K562 (cell line): ENCODE data around the gene EFNA5. TPM values are rescaled to one million over a fixed set of nuclear protein-coding genes. Genes with fewer than 3 reads are reported as not detected.

ENCODE experiments used
- ATAC-seq: fragments of 200-7000 bp; cut with Tn5 transposase; 3 replicates; pipeline ENCODE4 v1.9.1; 2020; ENCODE audit warnings: moderate library complexity
- BruUV-seq: library from RNA; stranded (reverse); fragments of 400-500 nt; replicated peaks from 2 replicates; lab custom pipeline; 2021; lab: Mats Ljungman, UMichigan
- CTCF ChIA-PET: fragments of 300-600 bp; formaldehyde crosslinking; extraction: SDS; loops from one replicate; lab custom pipeline; 2021; ENCODE audit warnings: low intra/inter-chr PET ratio; lab: Yijun Ruan, JAX
- POLR2A ChIA-PET: fragments of 300-600, 350-650 bp; sonication (Branson Sonifier 250); formaldehyde crosslinking; extraction: SDS; loops from one replicate; lab custom pipeline; 2021; ENCODE audit warnings: antibody characterized with exemption, inconsistent platforms; lab: Yijun Ruan, JAX
- DNase-seq, 4 experiments: peaks; one replicate each; pipeline versions ENCODE4 v3.0.0 to v3.0.0-alpha.2; 2011 to 2018; ENCODE audit warnings: low spot score in 3 of 4, mixed read lengths in 3 of 4; ENCODE audit errors: extremely low read depth in 1 of 4
- FAIRE-seq: peaks from 2 replicates; lab custom pipeline; 2011; peaks lifted over from hg19 to GRCh38; lab: Jason Lieb, UNC
- H2AFZ ChIP-seq: 2 replicates; pipeline ENCODE4 v1.6.0; 2011; ENCODE audit warnings: low read depth, low read length, control low read depth, inconsistent platforms
- H3K27ac ChIP-seq: fragments of 200-600 bp; 3 replicates; pipeline ENCODE4 v1.8.0; 2011; ENCODE audit warnings: low read depth, mild to moderate bottlenecking, control low read depth, inconsistent platforms, low read length, moderate library complexity, mixed read lengths; ENCODE audit errors: extremely low read depth
- H3K27me3 ChIP-seq, 2 experiments: fragments of 300-600 bp in 1 of 2; 2 replicates in 1 of 2; 3 replicates in 1 of 2; pipeline versions ENCODE4 v1.6.0 to v1.8.0; 2011; ENCODE audit warnings: inconsistent platforms in 2 of 2, low read length in 2 of 2, mild to moderate bottlenecking in 1 of 2, mixed read lengths in 1 of 2, moderate library complexity in 1 of 2; ENCODE audit not compliant: control insufficient read depth in 2 of 2, insufficient read depth in 2 of 2
- H3K36me3 ChIP-seq: fragments of 300-600 bp; 3 replicates; pipeline ENCODE4 v1.8.0; 2011; ENCODE audit warnings: mild to moderate bottlenecking, low read length, inconsistent platforms; ENCODE audit not compliant: control insufficient read depth, insufficient read depth
- H3K4me1 ChIP-seq, 2 experiments: fragments of 200-600 bp in 1 of 2; replicated peaks in 1 of 2; 2 replicates in 1 of 2; 3 replicates in 1 of 2; pipeline versions ENCODE4 v1.5.1 to v1.8.0; 2011; ENCODE audit warnings: inconsistent platforms in 2 of 2, low read length in 2 of 2, mild to moderate bottlenecking in 1 of 2, mixed read lengths in 1 of 2, moderate library complexity in 1 of 2; ENCODE audit not compliant: control insufficient read depth in 2 of 2, insufficient read depth in 2 of 2
- H3K4me2 ChIP-seq: 2 replicates; pipeline ENCODE4 v1.6.1; 2011; ENCODE audit warnings: low read length, control low read depth, inconsistent platforms, mixed read lengths; ENCODE audit not compliant: insufficient read depth
- H3K4me3 ChIP-seq: fragments of 200-600 bp; sonication (generic), shearing (Covaris generic); 2 replicates; pipeline ENCODE4 v1.5.1; 2016; ENCODE audit warnings: control low read depth, inconsistent platforms
- H3K79me2 ChIP-seq: fragments of 200-600 bp; 3 replicates; pipeline ENCODE4 v1.8.0; 2011; ENCODE audit warnings: low read length, inconsistent platforms; ENCODE audit not compliant: control insufficient read depth, insufficient read depth
- H3K9ac ChIP-seq, 2 experiments: 2 replicates each; pipeline versions ENCODE4 v1.6.0 to v1.6.1; 2011; ENCODE audit warnings: low read depth in 2 of 2, low read length in 2 of 2, control low read depth in 1 of 2, inconsistent platforms in 1 of 2, mild to moderate bottlenecking in 1 of 2, mixed read lengths in 1 of 2; ENCODE audit not compliant: insufficient read depth in 1 of 2
- H3K9me1 ChIP-seq: one replicate; pipeline ENCODE4 v1.6.0; 2011; ENCODE audit warnings: inconsistent platforms, mild to moderate bottlenecking, low read length, moderate library complexity; ENCODE audit not compliant: control insufficient read depth, insufficient read depth
- H3K9me3 ChIP-seq: replicated peaks from 2 replicates; pipeline ENCODE4 v1.5.1; 2011; ENCODE audit warnings: low read depth, low read length, inconsistent platforms; ENCODE audit not compliant: control insufficient read depth, insufficient read depth
- H4K20me1 ChIP-seq: replicated peaks from 2 replicates; pipeline ENCODE4 v1.6.1; 2011; ENCODE audit warnings: low read length, inconsistent platforms, mixed read lengths; ENCODE audit not compliant: control insufficient read depth, insufficient read depth
- CEBPZ ChIP-seq: fragments of 150-350 bp; IDR thresholded peaks from 2 replicates; pipeline ENCODE4 v1.6.1; 2014; ENCODE audit warnings: low read depth, mild to moderate bottlenecking, low read length, borderline replicate concordance
- MEIS2 ChIP-seq: fragments of 450-650 bp; IDR thresholded peaks from 2 replicates; pipeline ENCODE4 v1.6.1; 2014; ENCODE audit warnings: mild to moderate bottlenecking; ENCODE audit not compliant: partially characterized antibody
- NCOA2 ChIP-seq, 2 experiments: fragments of 450-650 bp; IDR thresholded peaks; 2 replicates each; pipeline ENCODE4 v1.6.1; 2018; ENCODE audit warnings: mild to moderate bottlenecking in 2 of 2, moderate library complexity in 1 of 2; ENCODE audit not compliant: partially characterized antibody in 2 of 2
- RBM34 ChIP-seq: fragments of 200-400 bp; formaldehyde crosslinking; IDR thresholded peaks from 2 replicates; pipeline ENCODE4 v1.6.1; 2018; ENCODE audit warnings: low read length, borderline replicate concordance; ENCODE audit not compliant: insufficient read depth
- TAF9B ChIP-seq: fragments of 450-650 bp; IDR thresholded peaks from 2 replicates; pipeline ENCODE4 v1.6.1; 2018; ENCODE audit warnings: mild to moderate bottlenecking; ENCODE audit not compliant: partially characterized antibody
- XRCC3 ChIP-seq: fragments of 450-650 bp; IDR thresholded peaks from 2 replicates; pipeline ENCODE4 v1.6.1; 2017; ENCODE audit warnings: mild to moderate bottlenecking, moderate library complexity
- ZNF766 ChIP-seq: fragments of 200-800 bp; sonication (Bioruptor generic); conservative IDR thresholded peaks from 2 replicates; pipeline ENCODE4 v1.6.1; 2016; ENCODE audit warnings: missing genetic modification characterization, missing compliant biosample characterization
- WGBS: fragments of 100-300 bp; shearing (Covaris generic); methylation state at CpG from one replicate; pipeline ENCODE4 v1.1.6; 2016; ENCODE audit warnings: low coverage, mixed read lengths; ENCODE audit not compliant: insufficient coverage; ENCODE audit errors: missing lambda C conversion rate; 5-methylcytosine and 5-hydroxymethylcytosine counted together
- in situ Hi-C: fragments of 300-500 bp; cut with MboI; formaldehyde crosslinking; loops from 4 replicates; pipeline ENCODE4 v1.15.0; 2018; ENCODE audit warnings: inconsistent platforms, mixed read lengths
- intact Hi-C: fragments of 100-400 bp; cut with micrococcal nuclease; formaldehyde crosslinking; loops from 2 replicates; pipeline ENCODE4 v1.14.2; 2022
- polyA plus RNA-seq, 8 experiments: library from polyadenylated mRNA; depleted of rRNA in 4 of 8; stranded (reverse) in 5 of 8; unstranded in 3 of 8; fragments of >200 nt; fragmentation: Nextera tagmentation in 2 of 8; fragmentation: Illumina TruSeq in 1 of 8; extraction: Ambion mirVana in 2 of 8; extraction: Trizol in 1 of 8; gene quantifications; 2 replicates each; pipeline versions ENCODE4 v1.2.1 to v1.2.3, GENCODE V29; 2011 to 2014; ENCODE audit warnings: inconsistent platforms in 1 of 8, missing spikeins in 1 of 8
- total RNA-seq, 7 experiments: library from RNA; depleted of rRNA in 6 of 7; stranded (reverse); fragments of >200 nt in 6 of 7; fragmentation: Illumina TruSeq in 2 of 7; extraction: Trizol in 2 of 7; gene quantifications; 2 replicates each; pipeline versions ENCODE4 v1.2.1 to v1.2.3, GENCODE V29; 2011 to 2021; ENCODE audit warnings: low replicate concordance in 1 of 7
- TF ChIP-seq, protein P1 (sequence below): fragments of 450-650 bp; formaldehyde crosslinking; conservative IDR thresholded peaks from 2 replicates; pipeline ENCODE4 v1.4.0; 2022; ENCODE audit warnings: mild to moderate bottlenecking, missing genetic modification characterization

The EFNA5 gene
- total and polyA plus RNA-seq, 9 of the 15 experiments (the other 6 are each of a cell fraction or from before 2014, with no cell fraction given), result 0.20 TPM; not detected in 8

DNA sequence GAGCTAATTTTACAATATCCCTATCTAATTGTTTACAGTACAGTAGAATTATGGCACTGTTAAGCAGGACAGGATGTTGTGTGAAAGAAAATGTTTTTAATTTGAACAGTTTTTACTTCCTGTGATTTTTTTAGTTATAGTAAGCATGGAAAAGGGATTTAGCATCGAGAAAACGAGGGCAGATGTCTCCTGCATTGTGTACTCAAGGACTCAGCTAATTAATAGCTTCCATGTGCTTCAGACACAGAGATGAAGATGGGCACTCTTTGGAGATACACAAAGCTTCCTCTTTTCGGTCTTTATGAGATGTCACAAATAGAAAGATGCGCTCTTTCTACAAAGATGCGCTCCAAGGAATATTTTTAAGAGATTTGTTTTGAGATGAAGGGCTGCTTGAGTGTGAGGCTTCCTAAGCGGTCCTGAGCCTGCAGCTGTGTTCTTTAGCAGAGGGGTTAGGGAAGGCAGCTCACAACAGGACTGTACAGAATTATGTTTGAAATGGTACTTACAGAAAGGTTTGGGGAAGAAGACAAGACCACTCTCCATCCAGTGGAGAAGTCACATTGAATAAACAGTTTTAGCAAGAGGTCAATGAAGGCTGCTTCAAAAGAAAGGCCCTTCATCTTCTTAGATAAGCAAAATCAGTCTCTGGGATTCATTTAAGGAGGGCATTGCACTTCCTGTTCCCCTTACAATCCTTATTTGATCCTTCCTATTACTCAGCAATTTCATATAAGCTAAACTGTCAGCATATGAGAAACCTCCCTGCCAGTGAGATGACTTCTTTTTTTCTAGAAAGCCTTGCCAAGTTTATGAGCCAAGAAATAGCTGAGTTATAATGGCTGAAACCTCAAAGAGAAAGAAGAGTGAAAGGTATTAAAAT, 311.5 kb downstream of the EFNA5 start:
- no TSS peak for BruUV-seq
- Histone ChIP-seq H3K36me3 (no peaks in the 10 kb centered on the region), H3K9ac (no peak overlapping the region), H3K4me2 (no peak overlapping the region), H3K4me3 (no peak overlapping the region), H4K20me1 (no peaks in the 10 kb centered on the region), H3K27me3 (no peaks in the 10 kb centered on the region), H2AFZ (no peak overlapping the region), H3K9me1 (no peaks in the 10 kb centered on the region), H3K4me1 (no peaks in the 10 kb centered on the region), H3K9me3 (no peaks in the 10 kb centered on the region), H3K79me2 (no peaks in the 10 kb centered on the region), H3K27ac (no peak overlapping the region)
- POLR2A ChIA-PET, result no interaction called here
- CTCF ChIA-PET, result no interaction called here
- FAIRE-seq, result no peak
- 0 out of 2 replicates have a peak, but pooled peaks have one; percentile 27 for TF ChIP-seq ZNF766 (CRISPR knock-in tag)
- TF ChIP-seq RBM34, result no peak
- no peak for TF ChIP-seq NCOA2 (IDR thresholded peaks at IDR 0.05; ENCODE audit: partially characterized antibody in 2 of 2)
- intact Hi-C loops (no loop called here), in situ Hi-C loops (no loop called here)
- DNase-seq, result no peak
- WGBS, result 0% methylated on average over 6 of the region's 6 CpGs
- ATAC-seq, result no peak

DNA sequence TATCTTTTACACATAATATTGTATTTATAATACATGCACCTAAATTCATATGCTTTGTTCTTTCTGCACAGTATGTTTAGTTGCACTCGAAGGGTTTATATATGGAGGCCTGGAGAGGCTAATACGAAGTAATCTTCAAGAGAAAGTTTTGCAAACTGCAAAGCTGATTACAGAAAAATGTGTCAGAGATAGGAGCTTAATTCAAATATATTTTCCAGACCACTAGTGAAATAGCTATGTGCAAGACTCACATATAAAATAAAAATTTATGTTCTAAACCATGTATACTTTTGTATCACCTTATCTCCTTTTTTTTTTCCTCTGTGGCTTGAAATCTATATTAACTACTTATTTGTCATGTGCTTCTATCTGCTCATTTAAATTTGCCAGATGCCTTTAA, 313.8 kb downstream of the EFNA5 start:
- POLR2A ChIA-PET, result no interaction called here
- Histone ChIP-seq H3K9ac (no peak overlapping the region), H2AFZ (no peak overlapping the region), H4K20me1 (no peaks in the 10 kb centered on the region), H3K4me3 (no peak overlapping the region), H3K27ac (no peak overlapping the region), H3K79me2 (no peaks in the 10 kb centered on the region), H3K27me3 (no peaks in the 10 kb centered on the region), H3K9me3 (no peaks in the 10 kb centered on the region), H3K9me1 (no peaks in the 10 kb centered on the region), H3K36me3 (no peaks in the 10 kb centered on the region), H3K4me1 (no peaks in the 10 kb centered on the region), H3K4me2 (no peak overlapping the region)
- CTCF ChIA-PET, result no interaction called here
- WGBS, result 0% methylated on average over 2 of the region's 2 CpGs
- no peak for DNase-seq
- no TSS peak for BruUV-seq
- no peak for FAIRE-seq
- in situ Hi-C loops, result no loop called here
- no peak for ATAC-seq
- intact Hi-C loops, result no loop called here
- TF ChIP-seq XRCC3 (no peak), CEBPZ (no peak), TAF9B (no peak), MEIS2 (no peak)
- TF ChIP-seq, protein P1, sequence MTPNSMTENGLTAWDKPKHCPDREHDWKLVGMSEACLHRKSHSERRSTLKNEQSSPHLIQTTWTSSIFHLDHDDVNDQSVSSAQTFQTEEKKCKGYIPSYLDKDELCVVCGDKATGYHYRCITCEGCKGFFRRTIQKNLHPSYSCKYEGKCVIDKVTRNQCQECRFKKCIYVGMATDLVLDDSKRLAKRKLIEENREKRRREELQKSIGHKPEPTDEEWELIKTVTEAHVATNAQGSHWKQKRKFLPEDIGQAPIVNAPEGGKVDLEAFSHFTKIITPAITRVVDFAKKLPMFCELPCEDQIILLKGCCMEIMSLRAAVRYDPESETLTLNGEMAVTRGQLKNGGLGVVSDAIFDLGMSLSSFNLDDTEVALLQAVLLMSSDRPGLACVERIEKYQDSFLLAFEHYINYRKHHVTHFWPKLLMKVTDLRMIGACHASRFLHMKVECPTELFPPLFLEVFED (CRISPR knock-in tag), result no peak
